Measurements from ENCODE around the gene KIAA1755.

GRCh38 chr20:38217791-38218565 lies 42.6 kb downstream of the KIAA1755 start:
- TF ChIP-seq CTCF (IDR thresholded peaks at IDR 0.05; ENCODE audit: insufficient read depth, low read depth, low read length), result no peak
- no peak for TF ChIP-seq EZH2 (IDR thresholded peaks at IDR 0.05; ENCODE audit: insufficient read depth, low read length)

Measured in astrocyte (in vitro differentiated cells and primary cell).